Measurements from ENCODE around the gene AMZ2.
"Not testable (repeated sequence)": the region's sequence is repeated elsewhere in the genome, so short reads cannot be mapped to it uniquely, and the experiment has no call there.

The AMZ2 gene

GRCh38 chr17:68221786-68222185 is 26.1 kb upstream of the AMZ2 start:
- Histone ChIP-seq H3K4me3 (no peak overlapping the region), H3K4me2 (no peak overlapping the region), H3K9me3 (0 out of 2 replicates have a peak, but pooled peaks cover 8% of the 10 kb centered on the region), H3K27ac (no peak overlapping the region), H3K9ac (no peak overlapping the region), H4K20me1 (no peaks in the 10 kb centered on the region; the same call in 1 of the 2 replicates), H3K36me3 (peaks cover 35% of the 10 kb centered on the region), H3K27me3 (no peaks in the 10 kb centered on the region), H3K4me1 (peaks cover 19% of the 10 kb centered on the region)
- TF ChIP-seq Cebpa-rat (IDR thresholded peaks at IDR 0.05) = no peak

DNA sequence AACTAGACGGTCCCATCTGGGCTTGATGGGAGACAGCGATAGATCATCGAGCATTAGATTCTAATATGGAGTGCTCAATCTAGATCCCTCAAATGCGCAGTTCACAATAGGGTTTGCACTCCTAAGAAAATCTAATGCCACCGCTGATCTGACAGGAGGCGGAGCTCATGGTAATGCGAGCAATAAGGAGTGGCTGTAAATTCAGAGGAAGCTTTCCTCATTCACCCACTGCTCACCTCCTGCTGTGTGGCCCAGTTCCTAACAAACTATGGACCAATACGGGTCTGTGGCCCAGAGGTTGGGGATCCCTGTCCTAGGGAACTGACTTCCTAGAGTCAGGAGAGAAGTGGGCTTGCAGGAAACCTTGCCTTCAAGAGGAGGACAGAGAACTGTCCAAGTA is 25.2 kb upstream of the AMZ2 start:
- H3K27me3 ChIP-seq = no peaks in the 10 kb centered on the region
- H3K4me3 ChIP-seq = no peak overlapping the region
- H3K9me3 ChIP-seq = 0 out of 2 replicates have a peak, but pooled peaks cover 8% of the 10 kb centered on the region
- no peaks in the 10 kb centered on the region; the same call in 1 of the 2 replicates for H4K20me1 ChIP-seq
- H3K27ac ChIP-seq = no peak overlapping the region
- peaks cover 19% of the 10 kb centered on the region for H3K4me1 ChIP-seq
- peaks cover 41% of the 10 kb centered on the region for H3K36me3 ChIP-seq
- no peak for TF ChIP-seq Cebpa-rat (IDR thresholded peaks at IDR 0.05)
- H3K9ac ChIP-seq = no peak overlapping the region
- H3K4me2 ChIP-seq = no peak overlapping the region

GRCh38 chr17:68225055-68225454 is 22.8 kb upstream of the AMZ2 start:
- not testable (repeated sequence) for H3K27ac ChIP-seq, H3K9ac ChIP-seq, H4K20me1 ChIP-seq, H3K4me3 ChIP-seq, H3K27me3 ChIP-seq, H3K9me3 ChIP-seq
- Histone ChIP-seq H3K4me2 (peak overlapping the region; percentile 56), H3K36me3 (peaks cover 36% of the 10 kb centered on the region), H3K4me1 (peaks cover 40% of the 10 kb centered on the region)

DNA sequence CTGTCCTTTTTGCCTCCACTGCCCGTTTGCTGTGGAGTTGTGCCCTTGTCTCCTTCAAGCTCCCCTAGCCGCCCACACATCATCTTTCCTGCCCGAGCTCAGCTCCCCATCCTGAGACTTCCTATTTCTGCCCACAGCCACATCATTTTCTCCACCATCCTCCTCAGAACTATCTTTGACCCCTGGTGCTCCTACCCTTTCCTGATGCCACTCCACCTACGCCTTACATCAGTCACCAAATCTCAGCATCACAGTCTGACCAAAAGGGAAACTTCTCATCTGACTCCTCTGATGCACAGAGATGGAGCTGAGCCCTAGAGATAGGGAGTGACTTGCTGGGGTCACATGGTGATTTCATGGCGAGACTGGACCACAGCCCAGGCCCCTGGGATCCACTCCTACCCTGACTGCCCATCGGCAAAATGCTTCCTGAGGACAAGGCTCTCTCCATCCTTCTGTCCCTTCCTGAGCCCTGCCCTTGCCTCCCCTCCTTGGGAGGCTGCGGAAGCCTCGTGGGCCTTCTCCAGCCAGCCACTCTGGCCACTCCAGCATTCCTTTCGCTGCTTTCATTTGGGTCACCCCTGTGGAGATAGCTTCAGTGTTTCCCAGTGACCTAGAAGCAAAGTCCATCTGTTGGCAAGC is 19.7 kb upstream of the AMZ2 start:
- H3K9ac ChIP-seq = peak overlapping the region; percentile 53; the same call in 1 of the 2 replicates
- not testable (repeated sequence) for H3K27me3 ChIP-seq, H3K9me3 ChIP-seq, H4K20me1 ChIP-seq, H3K4me3 ChIP-seq
- H3K36me3 ChIP-seq = 0 out of 2 replicates have a peak, but pooled peaks cover 31% of the 10 kb centered on the region
- H3K4me1 ChIP-seq = peaks cover 40% of the 10 kb centered on the region
- peak overlapping the region; percentile 75; the same call in 1 of the 2 replicates for H3K27ac ChIP-seq
- peak overlapping the region; percentile 67 for H3K4me2 ChIP-seq

DNA sequence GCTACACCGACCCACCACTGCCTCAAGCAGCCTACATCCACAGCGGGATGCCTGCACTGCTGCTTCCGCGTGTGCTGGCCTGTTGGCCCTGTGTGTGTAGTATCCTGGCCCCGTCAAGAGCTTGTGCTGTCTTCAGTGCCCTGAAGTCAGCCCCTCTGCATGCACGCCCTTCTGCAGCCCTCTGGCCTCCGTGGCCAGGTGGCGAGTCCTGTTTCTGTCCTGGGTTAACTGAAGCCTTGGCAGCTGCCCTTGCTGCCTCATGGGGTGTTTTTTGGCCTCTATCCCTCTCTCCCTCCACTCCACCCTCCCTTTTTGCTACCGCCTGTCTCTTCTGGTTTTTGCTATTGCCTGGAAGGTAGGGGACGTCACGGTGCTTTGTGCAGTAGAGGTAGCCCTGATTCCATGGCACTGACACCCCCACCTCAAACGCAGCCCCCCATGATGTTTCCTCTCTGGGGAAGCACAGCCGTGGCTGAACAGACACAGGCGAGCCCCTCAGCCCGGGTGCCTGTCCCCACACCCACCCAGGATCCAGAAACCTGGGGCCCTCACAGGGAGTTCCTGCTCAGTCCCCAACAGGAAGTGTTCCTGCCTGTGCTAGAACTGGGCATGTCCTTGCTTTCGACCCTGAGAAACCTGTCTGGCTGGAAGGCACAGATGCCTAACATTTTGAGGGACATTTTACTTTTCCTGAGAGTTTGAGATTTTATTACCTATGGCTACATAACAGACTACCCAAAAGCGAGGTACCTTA is 18.8 kb upstream of the AMZ2 start:
- TF ChIP-seq Cebpa-rat (IDR thresholded peaks at IDR 0.05) = no peak
- Histone ChIP-seq H3K27ac (peak overlapping the region; percentile 75), H3K4me1 (peaks cover 41% of the 10 kb centered on the region), H3K9me3 (no peaks in the 10 kb centered on the region), H3K27me3 (no peaks in the 10 kb centered on the region), H3K4me2 (peak overlapping the region; percentile 67), H3K36me3 (0 out of 2 replicates have a peak, but pooled peaks cover 31% of the 10 kb centered on the region), H4K20me1 (no peaks in the 10 kb centered on the region), H3K9ac (peak overlapping the region; percentile 53), H3K4me3 (no peak overlapping the region)

DNA sequence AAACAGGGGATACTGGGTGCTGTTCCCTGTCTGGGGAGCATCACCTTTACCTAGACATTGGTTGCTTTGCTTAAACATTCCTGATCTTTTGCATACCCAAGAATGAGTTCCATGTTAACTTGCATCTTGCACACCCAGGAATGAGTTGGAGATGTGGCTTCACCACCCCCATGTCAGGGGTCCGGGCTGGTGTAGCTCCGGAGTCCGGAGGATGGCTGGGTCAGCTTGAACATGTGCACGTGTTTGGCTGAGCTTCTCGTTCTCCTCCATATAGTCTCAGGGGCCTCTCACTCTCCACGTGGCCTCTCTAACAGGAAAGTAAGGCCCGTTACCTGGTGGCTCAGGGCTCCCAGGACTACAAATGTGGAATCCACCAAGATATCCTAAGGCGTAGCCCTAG is 18.2 kb upstream of the AMZ2 start:
- H3K27me3 ChIP-seq = no peaks in the 10 kb centered on the region
- peaks cover 41% of the 10 kb centered on the region for H3K4me1 ChIP-seq
- H3K9ac ChIP-seq = no peak overlapping the region
- no peaks in the 10 kb centered on the region for H3K9me3 ChIP-seq
- TF ChIP-seq Cebpa-rat (IDR thresholded peaks at IDR 0.05) = no peak
- peak overlapping the region; percentile 67; the same call in 1 of the 2 replicates for H3K4me2 ChIP-seq
- 0 out of 2 replicates have a peak, but pooled peaks cover 31% of the 10 kb centered on the region for H3K36me3 ChIP-seq
- no peaks in the 10 kb centered on the region for H4K20me1 ChIP-seq
- H3K4me3 ChIP-seq = no peak overlapping the region
- H3K27ac ChIP-seq = peak overlapping the region; percentile 75; the same call in 1 of the 2 replicates

- H3K4me1 ChIP-seq = peaks cover 43% of the 10 kb centered on the region
- H3K4me2 ChIP-seq, H3K9ac ChIP-seq, H3K27ac ChIP-seq, H3K4me3 ChIP-seq, H3K9me3 ChIP-seq, H4K20me1 ChIP-seq, H3K27me3 ChIP-seq: not testable (repeated sequence)
- H3K36me3 ChIP-seq = 0 out of 2 replicates have a peak, but pooled peaks cover 27% of the 10 kb centered on the region
Measured at GRCh38 chr17:68231131-68231530, 16.7 kb upstream of the AMZ2 start.

DNA sequence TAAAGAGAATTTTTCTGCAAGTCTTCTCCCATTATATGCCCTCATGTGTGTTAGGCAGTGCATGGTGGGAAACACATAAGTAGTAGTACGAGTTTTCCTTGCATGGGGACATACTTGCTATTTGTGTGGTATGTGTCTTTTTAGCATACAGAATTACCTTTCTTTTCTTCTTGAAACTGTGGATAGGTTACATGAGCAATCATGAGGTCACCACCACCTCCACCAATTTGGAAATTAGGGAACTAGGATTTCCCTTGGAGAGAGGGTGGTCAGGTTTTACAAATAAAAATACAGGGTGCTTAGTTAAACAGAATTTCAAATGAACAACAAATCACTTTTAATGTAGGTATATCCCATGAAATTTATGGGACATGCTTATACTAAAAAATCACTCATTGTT is 16.3 kb upstream of the AMZ2 start:
- TF ChIP-seq Cebpa-rat (IDR thresholded peaks at IDR 0.05) = no peak
- Histone ChIP-seq H3K4me3 (no peak overlapping the region), H3K36me3 (0 out of 2 replicates have a peak, but pooled peaks cover 23% of the 10 kb centered on the region), H4K20me1 (no peaks in the 10 kb centered on the region), H3K4me2 (no peak overlapping the region), H3K27ac (no peak overlapping the region), H3K9ac (no peak overlapping the region), H3K27me3 (no peaks in the 10 kb centered on the region), H3K9me3 (no peaks in the 10 kb centered on the region), H3K4me1 (peaks cover 45% of the 10 kb centered on the region)

DNA sequence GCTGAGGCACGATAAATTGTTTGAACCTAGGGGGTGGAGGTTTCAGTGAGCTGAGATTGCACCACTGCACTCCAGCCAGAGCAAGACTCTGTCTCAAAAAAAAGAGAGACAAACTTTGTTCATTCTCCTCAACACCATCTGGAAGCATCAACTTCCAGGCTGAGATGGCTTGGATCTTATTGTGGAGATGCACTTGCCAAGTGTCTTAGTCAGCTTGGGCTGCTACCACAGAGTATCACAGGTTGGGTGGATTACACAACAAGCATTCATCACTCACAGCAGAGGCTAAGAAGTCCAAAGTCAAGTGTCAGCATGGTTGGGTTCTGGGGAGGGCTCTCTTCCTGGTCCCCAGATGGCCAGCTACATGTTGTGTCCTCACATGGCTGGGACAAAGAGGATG is 15.1 kb upstream of the AMZ2 start:
- H3K4me1 ChIP-seq = peaks cover 56% of the 10 kb centered on the region
- not testable (repeated sequence) for H3K27ac ChIP-seq

GRCh38 chr17:68234726-68235335 is 13.0 kb upstream of the AMZ2 start:
- H4K20me1 ChIP-seq, H3K27me3 ChIP-seq, H3K36me3 ChIP-seq, H3K4me3 ChIP-seq, H3K9me3 ChIP-seq: not testable (repeated sequence)
- Histone ChIP-seq H3K27ac (peak overlapping the region; percentile 87), H3K9ac (peak overlapping the region; percentile 76), H3K4me2 (peak overlapping the region; percentile 84), H3K4me1 (peaks cover 57% of the 10 kb centered on the region)

More for the DNA sequence above, 15.1 kb upstream of the AMZ2 start:
- H4K20me1 ChIP-seq, H3K27me3 ChIP-seq, H3K9ac ChIP-seq, H3K9me3 ChIP-seq, H3K4me3 ChIP-seq, H3K4me2 ChIP-seq: not testable (repeated sequence)
- 0 out of 2 replicates have a peak, but pooled peaks cover 16% of the 10 kb centered on the region for H3K36me3 ChIP-seq

DNA sequence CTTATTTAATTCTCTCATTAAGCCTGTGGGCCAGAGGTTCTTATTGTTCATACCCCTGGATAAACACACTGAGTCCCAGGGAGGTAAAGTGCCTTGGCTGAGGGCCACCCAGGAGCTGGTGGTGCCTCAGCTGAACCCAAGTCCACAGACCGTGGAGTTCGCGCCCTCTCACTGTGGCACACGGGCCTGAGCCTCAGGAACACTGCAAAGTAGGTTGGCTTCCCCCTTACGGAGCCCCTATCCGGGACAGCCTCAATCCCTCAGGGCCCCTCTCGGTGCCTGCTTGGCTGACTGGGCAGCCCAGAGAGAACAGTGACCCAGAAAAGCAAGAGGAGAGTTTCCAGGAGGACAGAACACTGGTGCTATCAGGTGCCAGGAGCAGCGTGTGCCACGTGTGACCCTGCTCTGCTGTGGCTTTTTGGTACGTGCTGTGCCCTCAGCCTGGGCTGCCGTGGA is 12.5 kb upstream of the AMZ2 start:
- Histone ChIP-seq H3K4me1 (peaks cover 62% of the 10 kb centered on the region), H3K9ac (peak overlapping the region; percentile 76), H3K4me2 (peak overlapping the region; percentile 84), H3K27ac (peak overlapping the region; percentile 87)
- not testable (repeated sequence) for H3K36me3 ChIP-seq, H4K20me1 ChIP-seq, H3K9me3 ChIP-seq, H3K4me3 ChIP-seq, H3K27me3 ChIP-seq

DNA sequence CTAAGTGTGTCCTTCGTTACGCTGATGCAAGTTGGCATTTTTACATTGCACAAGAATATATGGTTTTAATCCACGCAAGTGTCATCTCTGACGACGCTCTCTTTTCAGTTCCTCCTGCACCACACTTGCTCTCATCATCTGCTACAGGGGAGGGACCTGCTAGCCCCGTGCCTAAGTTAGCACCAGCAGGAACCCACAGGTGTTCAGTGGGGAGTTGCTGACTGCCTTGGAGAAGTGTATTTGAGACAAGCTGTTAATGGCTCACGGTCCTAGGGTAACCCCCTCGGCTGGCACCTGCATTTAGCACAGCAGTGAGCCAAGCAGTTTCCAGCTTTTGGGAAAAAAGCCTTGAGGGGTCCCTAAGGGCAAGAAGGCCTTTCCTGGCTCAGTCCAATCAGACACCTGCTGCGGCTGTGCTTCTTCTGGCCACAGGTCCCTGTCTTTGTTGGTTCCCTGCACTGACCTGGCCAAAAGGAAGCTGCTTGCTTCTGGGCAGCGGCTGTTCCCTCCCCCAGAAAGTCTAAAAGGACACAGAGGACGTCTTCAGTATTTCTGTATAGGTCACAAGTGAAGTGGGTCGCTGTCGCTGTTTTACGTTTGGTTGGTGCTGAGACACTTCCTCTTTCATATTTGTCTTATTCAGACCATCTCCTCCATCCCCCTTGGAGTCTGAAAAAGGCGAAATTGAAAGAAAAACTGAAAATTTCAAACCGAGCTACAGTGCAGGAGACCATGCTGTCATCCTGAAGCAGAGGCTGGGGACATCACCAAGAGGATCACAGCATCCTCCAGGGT is 10.3 kb upstream of the AMZ2 start:
- Histone ChIP-seq H3K9ac (peak overlapping the region; percentile 78), H3K4me1 (peaks cover 62% of the 10 kb centered on the region)

More for the DNA sequence above, 10.3 kb upstream of the AMZ2 start:
- not testable (repeated sequence) for H3K36me3 ChIP-seq, H3K27me3 ChIP-seq, H3K9me3 ChIP-seq, H4K20me1 ChIP-seq
- peak overlapping the region; percentile 90 for H3K27ac ChIP-seq
- peak overlapping the region; percentile 98 for H3K4me2 ChIP-seq
- H3K4me3 ChIP-seq = peak overlapping the region; percentile 59
